NT2/D1 (cell line): ENCODE results near the gene TRDMT1.

Experiments used
- DNase-seq: peaks from one replicate; pipeline ENCODE4 v3.0.0-alpha.2; 2011; ENCODE audit warnings: low read depth, low spot score
- H3K27me3 ChIP-seq: 2 replicates; pipeline ENCODE4 v1.6.0; 2011; ENCODE audit warnings: mild to moderate bottlenecking; ENCODE audit not compliant: insufficient read length, insufficient read depth
- H3K36me3 ChIP-seq: 2 replicates; pipeline ENCODE4 v1.6.1; 2011; ENCODE audit warnings: mild to moderate bottlenecking, low read length, mixed read lengths; ENCODE audit not compliant: insufficient read depth, insufficient read length
- H3K4me1 ChIP-seq: 2 replicates; pipeline ENCODE4 v1.5.1; 2011; ENCODE audit not compliant: insufficient read depth, insufficient read length
- H3K4me3 ChIP-seq: 2 replicates; pipeline ENCODE4 v1.5.1; 2011; ENCODE audit warnings: low read depth; ENCODE audit not compliant: insufficient read length
- H3K9ac ChIP-seq: 2 replicates; pipeline ENCODE4 v1.6.0; 2011; ENCODE audit warnings: low read depth; ENCODE audit not compliant: insufficient read length
- H3K9me3 ChIP-seq: 2 replicates; pipeline ENCODE4 v1.5.1; 2011; ENCODE audit warnings: mild to moderate bottlenecking, low read length; ENCODE audit not compliant: insufficient read depth
- SUZ12 ChIP-seq: IDR thresholded peaks from 2 replicates; pipeline ENCODE4 v1.6.1; 2011; ENCODE audit not compliant: insufficient read length, insufficient read depth; ENCODE audit errors: extremely low read depth
- YY1 ChIP-seq: IDR thresholded peaks from 2 replicates; pipeline ENCODE4 v1.6.1; 2011; ENCODE audit not compliant: insufficient read length, insufficient read depth
- ZNF274 ChIP-seq: IDR thresholded peaks from 2 replicates; pipeline ENCODE4 v1.6.1; 2011; ENCODE audit warnings: mild to moderate bottlenecking, low read depth, low read length

Gene TRDMT1

GRCh38 chr10:17213646-17214349 lies 12.3 kb upstream of the TRDMT1 start:
- H3K27me3 ChIP-seq = no peaks in the 10 kb centered on the region
- H3K36me3 ChIP-seq = no peaks in the 10 kb centered on the region
- H3K9ac ChIP-seq = no peak overlapping the region
- no peak for TF ChIP-seq SUZ12
- TF ChIP-seq ZNF274 = no peak
- no peak for TF ChIP-seq YY1
- H3K9me3 ChIP-seq = no peaks in the 10 kb centered on the region
- no peaks in the 10 kb centered on the region for H3K4me1 ChIP-seq
- H3K4me3 ChIP-seq = no peak overlapping the region
- no peak for DNase-seq

DNA sequence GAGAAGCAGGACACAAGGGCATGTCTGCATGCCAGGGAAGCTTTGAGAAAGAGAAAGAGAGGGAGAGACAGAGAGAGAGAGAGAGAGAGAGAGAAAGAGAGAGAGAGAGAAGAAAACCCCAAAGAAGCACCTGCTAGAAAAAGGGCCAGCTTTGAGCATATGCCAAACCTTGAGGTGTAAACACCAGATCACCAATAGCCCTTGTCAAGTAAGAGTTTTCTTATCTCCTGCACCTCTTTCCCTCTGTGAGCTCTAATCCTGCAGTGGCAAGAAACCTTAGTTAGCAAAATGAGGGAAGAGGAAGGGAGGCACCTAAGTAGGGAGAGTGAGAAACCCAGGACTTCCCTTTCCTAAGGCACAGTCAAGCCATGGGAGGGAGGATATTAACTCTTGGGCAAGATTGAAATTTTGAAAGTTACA lies 11.3 kb upstream of the TRDMT1 start:
- DNase-seq = no peak
- H3K36me3 ChIP-seq = no peaks in the 10 kb centered on the region
- H3K4me1 ChIP-seq = no peaks in the 10 kb centered on the region
- H3K27me3 ChIP-seq = no peaks in the 10 kb centered on the region
- no peak overlapping the region for H3K9ac ChIP-seq
- H3K4me3 ChIP-seq = no peak overlapping the region
- no peaks in the 10 kb centered on the region for H3K9me3 ChIP-seq
- TF ChIP-seq YY1 (no peak), ZNF274 (no peak), SUZ12 (no peak)

DNA sequence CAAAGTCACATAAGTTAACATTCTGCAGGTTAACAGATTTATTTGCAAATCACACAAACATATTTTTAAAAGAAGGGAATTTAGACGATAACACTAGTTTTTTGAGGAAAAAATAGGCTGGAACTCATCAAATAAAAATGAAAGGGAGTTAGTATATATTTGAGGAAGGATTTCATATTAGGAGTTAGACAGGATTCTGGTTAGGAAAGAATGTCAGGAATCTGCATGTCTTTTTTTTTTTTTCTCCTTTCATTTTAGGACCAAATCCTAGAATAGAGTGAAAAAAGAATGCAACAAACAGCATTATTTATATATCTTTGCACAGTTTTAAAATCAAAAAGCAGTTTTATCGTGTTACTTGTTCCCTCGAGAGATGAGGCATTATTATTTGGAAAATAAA lies 8.9 kb upstream of the TRDMT1 start:
- Histone ChIP-seq H3K9ac (no peak overlapping the region), H3K4me1 (no peaks in the 10 kb centered on the region), H3K36me3 (no peaks in the 10 kb centered on the region), H3K4me3 (no peak overlapping the region), H3K9me3 (no peaks in the 10 kb centered on the region), H3K27me3 (no peaks in the 10 kb centered on the region)
- TF ChIP-seq SUZ12 (no peak), ZNF274 (no peak), YY1 (no peak)
- no peak for DNase-seq

DNA sequence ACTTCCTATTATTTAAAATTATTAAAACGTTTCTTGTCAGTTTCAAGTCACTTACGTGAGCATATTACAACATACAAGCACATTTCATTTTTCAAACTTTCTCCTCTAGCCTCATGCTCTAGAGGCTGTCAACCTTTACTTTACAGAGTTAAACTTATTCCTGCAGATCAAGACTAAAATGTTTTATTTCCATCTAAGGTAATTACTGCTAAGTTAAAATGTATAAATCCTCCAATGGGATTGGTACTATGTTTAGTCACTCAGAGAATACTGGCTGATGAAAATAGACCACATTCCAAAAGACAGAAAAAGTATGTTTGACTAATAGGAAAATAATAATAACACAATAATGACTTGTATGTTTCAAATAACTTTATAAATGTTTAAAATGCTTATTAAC lies 8.4 kb upstream of the TRDMT1 start:
- no peaks in the 10 kb centered on the region for H3K36me3 ChIP-seq
- no peaks in the 10 kb centered on the region for H3K9me3 ChIP-seq
- no peak overlapping the region for H3K4me3 ChIP-seq
- H3K9ac ChIP-seq = no peak overlapping the region
- TF ChIP-seq ZNF274 (no peak), YY1 (no peak), SUZ12 (no peak)
- no peaks in the 10 kb centered on the region for H3K27me3 ChIP-seq
- no peak for DNase-seq
- no peaks in the 10 kb centered on the region for H3K4me1 ChIP-seq

- Histone ChIP-seq H3K9me3 (no peaks in the 10 kb centered on the region), H3K36me3 (no peaks in the 10 kb centered on the region), H3K27me3 (no peaks in the 10 kb centered on the region), H3K4me3 (no peak overlapping the region), H3K4me1 (no peaks in the 10 kb centered on the region), H3K9ac (no peak overlapping the region)
- no peak for TF ChIP-seq YY1
- no peak for TF ChIP-seq SUZ12
- TF ChIP-seq ZNF274 = no peak
- no peak for DNase-seq
Observed at GRCh38 chr10:17209302-17209701, 7.8 kb upstream of the TRDMT1 start.

GRCh38 chr10:17208476-17208875 lies 7.0 kb upstream of the TRDMT1 start:
- Histone ChIP-seq H3K4me1 (no peaks in the 10 kb centered on the region), H3K4me3 (no peak overlapping the region), H3K9ac (no peak overlapping the region), H3K27me3 (no peaks in the 10 kb centered on the region), H3K36me3 (no peaks in the 10 kb centered on the region), H3K9me3 (no peaks in the 10 kb centered on the region)
- DNase-seq = no peak
- TF ChIP-seq YY1 (no peak), SUZ12 (no peak), ZNF274 (no peak)

DNA sequence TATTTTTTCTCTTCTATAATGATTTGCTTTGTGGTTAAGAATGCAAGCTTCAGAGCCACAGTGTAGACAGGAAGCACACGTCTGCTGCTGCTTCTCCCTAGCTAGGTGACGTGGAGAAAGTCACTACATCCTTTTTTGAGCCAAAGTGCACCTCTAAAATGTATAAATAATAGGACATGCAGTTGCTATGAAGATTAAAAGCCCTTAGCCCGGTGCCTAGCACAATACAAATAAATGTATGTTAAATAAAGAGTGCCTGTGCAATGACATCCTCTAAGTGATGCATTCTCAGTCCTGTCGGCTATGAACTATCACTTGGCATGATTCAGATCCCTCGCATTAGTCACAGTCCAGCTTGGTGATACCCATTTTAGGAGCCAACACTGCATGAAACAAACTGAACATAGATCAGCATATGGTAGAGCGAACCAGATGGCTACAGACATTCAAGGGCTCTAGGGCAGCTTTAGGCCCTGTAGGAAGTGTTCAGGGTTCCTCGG lies 4.8 kb upstream of the TRDMT1 start:
- H3K9me3 ChIP-seq = no peaks in the 10 kb centered on the region
- H3K4me3 ChIP-seq = no peak overlapping the region
- no peaks in the 10 kb centered on the region for H3K4me1 ChIP-seq
- no peaks in the 10 kb centered on the region for H3K36me3 ChIP-seq
- H3K27me3 ChIP-seq = no peaks in the 10 kb centered on the region
- H3K9ac ChIP-seq = no peak overlapping the region
- TF ChIP-seq YY1 = no peak
- no peak for TF ChIP-seq ZNF274
- TF ChIP-seq SUZ12 = no peak
- DNase-seq = no peak
